D341Med (cell line): Measurements from ENCODE around the gene SYNE2.
"Not testable (repeated sequence)": the region's sequence is repeated elsewhere in the genome, so short reads cannot be mapped to it uniquely, and the experiment has no call there.

Source experiments
- DNase-seq: peaks from one replicate; pipeline ENCODE4 v3.0.0; 2012; ENCODE audit warnings: low spot score

The SYNE2 gene, protein sequence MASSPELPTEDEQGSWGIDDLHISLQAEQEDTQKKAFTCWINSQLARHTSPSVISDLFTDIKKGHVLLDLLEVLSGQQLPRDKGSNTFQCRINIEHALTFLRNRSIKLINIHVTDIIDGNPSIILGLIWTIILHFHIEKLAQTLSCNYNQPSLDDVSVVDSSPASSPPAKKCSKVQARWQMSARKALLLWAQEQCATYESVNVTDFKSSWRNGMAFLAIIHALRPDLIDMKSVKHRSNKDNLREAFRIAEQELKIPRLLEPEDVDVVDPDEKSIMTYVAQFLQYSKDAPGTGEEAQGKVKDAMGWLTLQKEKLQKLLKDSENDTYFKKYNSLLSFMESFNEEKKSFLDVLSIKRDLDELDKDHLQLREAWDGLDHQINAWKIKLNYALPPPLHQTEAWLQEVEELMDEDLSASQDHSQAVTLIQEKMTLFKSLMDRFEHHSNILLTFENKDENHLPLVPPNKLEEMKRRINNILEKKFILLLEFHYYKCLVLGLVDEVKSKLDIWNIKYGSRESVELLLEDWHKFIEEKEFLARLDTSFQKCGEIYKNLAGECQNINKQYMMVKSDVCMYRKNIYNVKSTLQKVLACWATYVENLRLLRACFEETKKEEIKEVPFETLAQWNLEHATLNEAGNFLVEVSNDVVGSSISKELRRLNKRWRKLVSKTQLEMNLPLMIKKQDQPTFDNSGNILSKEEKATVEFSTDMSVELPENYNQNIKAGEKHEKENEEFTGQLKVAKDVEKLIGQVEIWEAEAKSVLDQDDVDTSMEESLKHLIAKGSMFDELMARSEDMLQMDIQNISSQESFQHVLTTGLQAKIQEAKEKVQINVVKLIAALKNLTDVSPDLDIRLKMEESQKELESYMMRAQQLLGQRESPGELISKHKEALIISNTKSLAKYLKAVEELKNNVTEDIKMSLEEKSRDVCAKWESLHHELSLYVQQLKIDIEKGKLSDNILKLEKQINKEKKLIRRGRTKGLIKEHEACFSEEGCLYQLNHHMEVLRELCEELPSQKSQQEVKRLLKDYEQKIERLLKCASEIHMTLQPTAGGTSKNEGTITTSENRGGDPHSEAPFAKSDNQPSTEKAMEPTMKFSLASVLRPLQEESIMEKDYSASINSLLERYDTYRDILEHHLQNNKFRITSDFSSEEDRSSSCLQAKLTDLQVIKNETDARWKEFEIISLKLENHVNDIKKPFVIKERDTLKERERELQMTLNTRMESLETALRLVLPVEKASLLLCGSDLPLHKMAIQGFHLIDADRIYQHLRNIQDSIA (N-terminal part only)

DNA sequence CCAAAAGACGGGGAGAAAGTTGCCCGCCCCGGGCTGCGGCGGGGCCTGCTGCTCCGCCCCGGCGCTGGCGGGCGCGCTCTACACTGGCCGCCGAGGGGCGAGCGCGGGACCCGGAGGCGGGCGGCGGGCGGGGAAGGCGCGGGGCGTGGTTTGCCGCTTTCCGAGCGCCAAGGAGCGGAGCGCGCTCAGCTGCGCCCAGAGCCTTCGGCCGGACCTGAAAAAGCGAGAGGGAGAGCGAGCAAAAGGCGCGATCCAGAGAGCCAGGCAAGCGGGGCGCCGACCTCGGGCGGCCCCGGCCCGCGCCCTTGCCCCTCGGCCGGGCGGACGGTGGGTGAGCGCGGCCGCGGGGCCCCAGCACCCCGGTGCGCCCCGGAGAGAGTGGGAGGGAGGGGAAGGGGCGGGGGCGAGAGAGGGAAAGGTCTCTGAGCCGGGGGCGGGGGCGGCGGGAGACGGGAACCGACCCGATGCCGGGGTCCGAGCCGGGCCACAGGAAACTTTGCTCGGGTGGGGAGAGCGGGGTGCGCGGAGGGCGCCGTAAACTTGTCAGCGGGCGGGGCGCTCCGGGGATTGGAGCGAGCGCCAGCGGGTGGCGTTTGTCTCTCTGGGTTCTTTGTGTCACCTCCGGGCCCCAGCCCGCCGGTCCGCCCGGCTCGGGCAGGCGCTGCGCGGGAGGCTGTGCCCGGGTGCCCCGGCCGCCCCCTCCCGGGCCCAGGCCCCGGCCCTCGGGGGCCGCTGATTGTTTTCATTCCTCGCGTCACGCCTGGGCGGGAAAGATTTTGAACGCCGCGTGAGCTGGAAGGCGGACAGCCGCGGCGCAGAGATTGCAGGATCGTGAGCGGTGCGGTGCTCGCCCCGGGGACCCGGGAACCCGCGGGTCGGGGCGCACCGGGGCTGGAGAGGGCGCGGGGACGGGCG lies at the start of gene SYNE2:
SYNE2 (plus strand) TSS at position 188 of the 915 bp plus-strand sequence. CDS start 56,145 bp downstream, outside the sequence.
- DNase-seq = peak; percentile 95

DNA sequence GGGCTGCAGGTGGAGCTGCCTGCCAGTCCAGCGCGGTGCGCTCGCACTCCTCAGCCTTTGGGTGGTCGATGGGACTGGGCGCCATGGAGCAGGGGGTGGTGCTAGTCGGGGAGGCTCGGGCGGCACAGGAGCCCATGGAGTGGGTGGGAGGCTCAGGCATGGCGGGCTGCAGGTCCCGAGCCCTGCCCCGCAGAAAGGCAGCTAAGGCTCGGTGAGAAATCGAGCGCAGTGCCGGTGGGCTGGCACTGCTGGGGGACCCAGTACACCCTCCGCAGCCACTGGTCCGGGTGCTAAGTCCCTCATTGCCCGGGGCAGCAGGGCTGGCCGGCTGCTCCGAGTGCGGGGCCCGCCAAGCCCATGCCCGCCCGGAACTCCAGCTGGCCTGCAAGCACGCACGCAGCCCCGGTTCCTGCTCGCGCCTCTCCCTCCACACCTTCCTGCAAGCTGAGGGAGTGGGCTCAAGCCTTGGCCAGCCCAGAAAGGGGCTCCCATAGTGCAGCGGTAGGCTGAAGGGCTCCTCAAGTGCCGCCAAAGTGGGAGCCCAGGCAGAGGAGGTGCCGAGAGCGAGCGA lies 49.5 kb upstream of the SYNE2 start:
- not testable (repeated sequence) for DNase-seq

GRCh38 chr14:63806064-63806463 lies 46.7 kb upstream of the SYNE2 start:
- not testable (repeated sequence) for DNase-seq

DNA sequence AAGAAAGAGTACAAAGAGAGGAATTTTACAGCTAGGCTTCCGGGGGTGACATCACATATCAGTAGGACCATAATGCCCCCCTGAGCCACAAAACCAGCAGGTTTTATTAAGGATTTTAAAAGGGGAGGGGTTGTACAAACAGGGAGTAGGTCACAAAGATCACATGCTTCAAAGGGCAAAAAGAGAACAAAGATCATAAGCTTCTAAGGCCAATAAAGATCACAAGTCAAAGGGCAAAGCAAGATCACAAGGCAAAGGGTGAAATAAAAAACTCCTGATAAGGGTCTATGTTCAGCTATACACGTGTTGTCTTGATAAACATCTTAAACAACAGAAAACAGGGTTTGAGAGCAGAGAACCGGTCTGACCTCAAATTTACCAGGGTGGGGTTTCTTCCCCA lies 41.1 kb upstream of the SYNE2 start:
- not testable (repeated sequence) for DNase-seq

- DNase-seq = no peak
Measured at GRCh38 chr14:63833728-63834127, 19.1 kb upstream of the SYNE2 start.

DNA sequence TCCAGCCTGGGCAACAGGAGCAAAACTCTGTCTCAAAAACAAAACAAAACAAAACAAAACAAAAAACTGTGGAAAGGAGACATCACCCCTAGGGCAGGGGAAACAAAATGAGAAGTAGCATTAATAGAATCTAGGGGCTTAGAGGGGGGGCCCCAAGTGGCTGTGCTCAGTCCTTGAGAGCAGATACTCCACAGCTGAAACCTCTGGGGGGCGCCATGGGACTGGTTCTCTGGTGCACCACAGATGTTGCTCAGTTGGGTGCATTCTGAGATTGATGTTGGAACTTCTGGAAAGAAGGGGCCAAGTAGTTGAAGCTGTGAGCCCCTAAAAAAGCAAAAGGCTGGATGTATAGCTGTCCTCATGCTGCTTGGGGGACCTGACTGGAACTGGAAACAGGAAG lies 11.8 kb upstream of the SYNE2 start:
- DNase-seq = peak; percentile 24

DNA sequence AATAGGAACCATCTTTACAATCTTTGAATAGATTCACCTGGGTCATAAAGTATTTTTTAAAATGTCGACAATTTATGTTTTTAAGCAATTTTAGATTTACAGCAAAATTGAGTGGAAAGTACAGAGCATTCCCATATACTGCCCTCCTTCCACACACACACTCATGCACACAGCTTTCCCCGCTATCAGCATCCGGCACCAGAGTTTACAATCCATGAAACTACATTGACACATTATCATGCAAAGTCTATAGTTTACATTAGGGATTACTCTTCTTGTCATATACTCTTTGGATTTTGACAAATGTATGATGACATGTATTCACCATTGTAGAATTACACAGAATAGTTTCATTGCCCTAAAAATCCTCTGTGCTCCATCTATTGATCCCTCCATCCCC lies 9.0 kb upstream of the SYNE2 start:
- DNase-seq = no peak

DNA sequence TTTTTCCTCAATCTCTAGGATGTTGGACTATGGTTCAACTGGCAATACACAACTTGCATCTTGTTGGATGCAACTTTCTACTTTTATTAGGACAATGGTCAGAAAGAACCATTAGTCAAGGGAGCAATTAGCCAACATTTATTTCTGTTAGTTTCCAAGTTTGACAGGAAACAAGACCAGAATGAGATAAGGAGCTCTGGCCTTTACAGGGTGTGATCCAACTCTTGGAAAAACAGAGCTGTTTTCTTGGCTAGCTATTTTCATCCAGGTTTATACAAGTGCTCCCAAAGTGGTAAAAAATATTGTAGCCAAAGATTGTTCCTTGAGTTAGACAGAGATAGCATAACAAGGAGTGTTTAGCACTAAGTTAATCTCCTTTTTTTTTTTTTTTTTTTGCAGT lies 3.9 kb upstream of the SYNE2 start:
- no peak for DNase-seq

DNA sequence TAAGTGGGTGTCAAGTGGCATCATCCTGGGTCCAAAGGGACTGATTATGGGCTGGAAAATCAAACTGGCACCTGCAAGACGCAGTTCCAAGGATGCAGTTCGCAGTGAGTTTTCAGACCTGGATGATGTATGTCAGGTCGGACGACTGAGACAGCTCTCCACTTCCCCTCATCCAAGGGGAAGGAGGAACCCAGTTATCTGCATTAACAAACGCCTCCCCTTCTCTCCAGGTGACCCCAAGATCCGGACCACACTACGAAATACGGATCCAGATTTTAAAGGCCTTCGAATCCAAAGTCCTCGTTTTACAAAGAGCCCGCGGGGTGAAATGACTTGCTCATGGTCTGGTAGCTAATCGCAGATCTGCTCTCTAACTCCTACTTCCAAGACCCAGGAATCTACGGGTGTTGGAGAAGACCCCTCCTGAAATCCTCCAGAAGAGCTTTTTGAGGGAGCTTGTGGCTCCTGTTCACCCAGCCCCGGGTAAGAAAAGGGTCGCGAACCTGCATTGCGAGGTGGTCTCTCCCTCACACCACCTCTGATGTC lies 460 bp upstream of the SYNE2 start:
- no peak for DNase-seq

GRCh38 chr14:63853831-63854293 lies 1.1 kb downstream of the SYNE2 start:
- peak; percentile 58 for DNase-seq

GRCh38 chr14:63854330-63854729 lies 1.5 kb downstream of the SYNE2 start:
- DNase-seq = no peak

GRCh38 chr14:63855281-63855680 lies 2.5 kb downstream of the SYNE2 start:
- DNase-seq = no peak

GRCh38 chr14:63857466-63858030 lies 4.7 kb downstream of the SYNE2 start:
- DNase-seq = no peak

DNA sequence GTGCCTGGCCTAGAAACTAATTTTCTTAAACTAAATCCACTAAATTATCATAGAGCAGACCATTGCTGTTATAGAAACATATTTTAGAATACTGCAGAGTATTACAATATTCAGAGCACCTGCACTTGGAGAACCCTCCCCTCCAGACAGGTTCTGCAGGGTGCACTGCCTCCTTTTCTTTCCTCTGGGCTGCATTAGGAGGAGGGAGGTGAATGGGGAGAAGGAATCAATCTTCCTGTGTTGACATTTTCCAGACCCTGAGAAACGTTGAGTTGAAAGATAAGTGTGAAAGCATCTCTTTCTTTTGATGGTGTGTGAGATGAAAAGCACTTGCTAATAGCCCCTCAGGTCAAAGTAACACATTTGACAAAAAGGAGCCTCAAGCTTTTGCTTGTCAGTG lies 7.3 kb downstream of the SYNE2 start:
- no peak for DNase-seq

GRCh38 chr14:63862163-63862562 lies 9.4 kb downstream of the SYNE2 start:
- no peak for DNase-seq

GRCh38 chr14:63863004-63863403 lies 10.2 kb downstream of the SYNE2 start:
- DNase-seq = no peak

DNA sequence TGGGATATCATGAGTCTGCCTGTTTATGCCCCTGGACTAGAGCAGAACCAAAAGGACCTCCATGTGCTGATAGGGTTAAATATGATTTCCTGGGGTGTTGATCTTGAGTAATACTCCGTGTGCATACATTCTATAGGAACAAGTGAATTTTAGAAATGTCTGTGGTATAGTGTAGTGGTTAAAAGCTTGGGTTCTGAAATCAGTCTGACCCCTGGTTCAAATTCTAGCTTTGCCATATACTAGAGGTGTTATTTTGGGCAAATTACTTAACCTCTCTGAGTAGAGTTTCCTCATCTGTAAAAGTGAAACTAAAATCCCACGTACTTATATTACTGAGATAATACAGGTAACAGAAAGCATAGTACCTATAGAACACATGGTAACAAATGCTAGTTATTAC lies 12.0 kb downstream of the SYNE2 start:
- DNase-seq = not testable (repeated sequence)

DNA sequence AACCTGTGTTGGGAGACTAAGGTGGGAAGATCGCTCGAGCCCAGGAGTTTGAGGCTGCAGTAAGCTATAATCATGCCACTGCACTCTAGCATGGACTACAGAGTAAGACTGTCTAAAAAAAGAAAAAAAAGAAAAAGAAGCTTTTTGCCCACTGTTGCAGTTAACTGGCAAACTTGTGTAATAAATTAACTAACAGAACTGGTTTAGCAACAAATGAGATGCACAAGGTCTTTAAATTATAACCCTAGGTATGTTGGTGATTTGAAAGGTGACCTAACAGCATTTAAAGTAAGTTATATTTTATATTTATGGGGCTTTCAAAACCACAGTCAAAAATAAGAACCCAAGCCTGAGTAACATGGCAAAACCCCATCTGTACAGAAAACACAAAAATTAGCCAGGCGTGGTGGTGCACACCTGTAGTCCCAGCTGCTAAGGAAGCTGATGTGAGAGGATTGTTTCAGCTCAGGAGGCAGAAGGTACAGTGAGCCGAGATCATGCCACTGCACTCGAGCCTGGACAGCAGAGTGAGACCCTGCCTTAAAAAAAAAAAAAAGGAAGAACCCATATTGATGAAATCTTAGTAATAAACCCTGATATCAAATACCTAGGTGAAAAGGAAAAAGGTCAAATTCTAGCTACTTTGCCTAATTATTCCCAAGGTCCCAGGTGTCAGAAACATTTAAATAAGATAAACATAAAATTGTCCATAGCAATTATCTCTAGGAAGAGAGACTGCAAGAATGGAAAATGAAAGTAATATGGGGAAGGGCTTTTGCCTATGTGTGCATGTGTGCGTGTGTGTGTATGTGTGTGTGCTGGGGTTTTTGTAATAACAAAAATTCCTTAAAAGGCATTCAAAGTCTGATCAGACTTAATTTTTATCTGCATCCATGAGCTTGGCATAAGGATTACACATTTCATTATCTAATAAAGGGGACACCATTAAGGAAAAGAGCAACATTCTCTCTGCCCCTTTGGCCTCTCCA lies 15.4 kb downstream of the SYNE2 start:
- no peak for DNase-seq
